HepG2 (cell line): Measurements from ENCODE around the gene VEGFB. TPM values are rescaled to one million over a fixed set of nuclear protein-coding genes. Genes with fewer than 3 reads are reported as not detected.

Experiments
- CENPT ChIP-seq: sonication (generic); formaldehyde crosslinking; IDR thresholded peaks from 2 replicates; pipeline ENCODE4 v1.8.0; 2022; ENCODE audit warnings: low read depth, mild to moderate bottlenecking, moderate library complexity, missing genetic modification reagents
- E2F5 ChIP-seq: sonication (generic); formaldehyde crosslinking; conservative IDR thresholded peaks from 2 replicates; pipeline ENCODE4 v1.4.0; 2020; ENCODE audit warnings: missing genetic modification reagents
- FOXA1 ChIP-seq, 2 experiments: fragments of 450-650 bp in 1 of 2; sonication (generic) in 1 of 2; formaldehyde crosslinking in 1 of 2; IDR thresholded peaks; 2 replicates each; pipeline versions ENCODE4 v1.4.0 to v1.6.1; 2016 to 2020; ENCODE audit warnings: missing genetic modification reagents in 1 of 2
- GTF2F1 ChIP-seq: fragments of 150-350 bp; IDR thresholded peaks from 2 replicates; pipeline ENCODE4 v1.6.1; 2014; ENCODE audit warnings: low read length
- HOXD1 ChIP-seq: sonication (generic); formaldehyde crosslinking; IDR thresholded peaks from 2 replicates; pipeline ENCODE4 v1.5.0; 2020; ENCODE audit warnings: missing genetic modification reagents
- JUN ChIP-seq: sonication (generic); formaldehyde crosslinking; IDR thresholded peaks from 2 replicates; pipeline ENCODE4 v1.4.0; 2020; ENCODE audit warnings: mild to moderate bottlenecking, missing genetic modification reagents
- KDM3A ChIP-seq: IDR thresholded peaks from 2 replicates; pipeline ENCODE4 v1.6.1; 2018; ENCODE audit warnings: low read depth, missing compliant biosample characterization
- KDM4B ChIP-seq: sonication (generic); formaldehyde crosslinking; IDR thresholded peaks from 2 replicates; pipeline ENCODE4 v1.4.0; 2020; ENCODE audit warnings: missing genetic modification reagents
- KLF6 ChIP-seq: IDR thresholded peaks from 2 replicates; pipeline ENCODE4 v1.8.0; 2016; ENCODE audit warnings: missing biosample characterization, missing genetic modification reagents
- MBD4 ChIP-seq: IDR thresholded peaks from 2 replicates; pipeline ENCODE4 v1.6.1; 2012; ENCODE audit warnings: low read length, inconsistent platforms, borderline replicate concordance
- MTF1 ChIP-seq: sonication (generic); formaldehyde crosslinking; IDR thresholded peaks from 2 replicates; pipeline ENCODE4 v1.5.0; 2020; ENCODE audit warnings: missing genetic modification reagents
- MYC ChIP-seq: sonication (generic); formaldehyde crosslinking; IDR thresholded peaks from 2 replicates; pipeline ENCODE4 v1.9.0; 2021; ENCODE audit warnings: missing genetic modification reagents, borderline replicate concordance
- NFIC ChIP-seq: IDR thresholded peaks from 2 replicates; pipeline ENCODE4 v1.6.1; 2012; ENCODE audit warnings: mild to moderate bottlenecking, low read length, inconsistent platforms
- PTBP1 ChIP-seq: fragments of 200-400 bp; formaldehyde crosslinking; IDR thresholded peaks from 2 replicates; pipeline ENCODE4 v1.6.1; 2018; ENCODE audit warnings: low read length, low read depth; ENCODE audit not compliant: poor library complexity, severe bottlenecking
- RNF2 ChIP-seq: fragments of 450-650 bp; conservative IDR thresholded peaks from 2 replicates; pipeline ENCODE4 v1.6.1; 2016; ENCODE audit warnings: low read depth
- SOX5 ChIP-seq: IDR thresholded peaks from 2 replicates; pipeline ENCODE4 v1.6.1; 2016; ENCODE audit warnings: borderline replicate concordance
- SP5 ChIP-seq: IDR thresholded peaks from 2 replicates; pipeline ENCODE4 v1.6.1; 2016; ENCODE audit warnings: low read depth, borderline replicate concordance
- THAP9 ChIP-seq: sonication (generic); formaldehyde crosslinking; IDR thresholded peaks from 2 replicates; pipeline ENCODE4; 2020; ENCODE audit warnings: missing genetic modification reagents, mild to moderate bottlenecking, borderline replicate concordance
- ZBTB26 ChIP-seq: IDR thresholded peaks from 2 replicates; pipeline ENCODE4 v1.6.1; 2016; ENCODE audit warnings: missing compliant biosample characterization, missing genetic modification reagents, borderline replicate concordance
- ZBTB44 ChIP-seq: sonication (generic); formaldehyde crosslinking; IDR thresholded peaks from 2 replicates; pipeline ENCODE4 v1.4.0; 2020; ENCODE audit warnings: missing genetic modification reagents
- ZMYM4 ChIP-seq: sonication (generic); formaldehyde crosslinking; IDR thresholded peaks from 2 replicates; pipeline ENCODE4 v1.8.1; 2023; ENCODE audit warnings: mild to moderate bottlenecking, missing genetic modification reagents
- ZNF274 ChIP-seq: sonication (generic); formaldehyde crosslinking; IDR thresholded peaks from 2 replicates; pipeline ENCODE4 v1.5.1; 2020; ENCODE audit warnings: mild to moderate bottlenecking, missing genetic modification reagents
- ZNF30 ChIP-seq: sonication (generic); formaldehyde crosslinking; IDR thresholded peaks from 2 replicates; pipeline ENCODE4 v1.5.0; 2020; ENCODE audit warnings: mild to moderate bottlenecking, missing genetic modification reagents
- ZNF44 ChIP-seq: sonication (generic); formaldehyde crosslinking; IDR thresholded peaks from 2 replicates; pipeline ENCODE4 v1.5.1; 2020; ENCODE audit warnings: mild to moderate bottlenecking, missing genetic modification reagents
- ZNF510 ChIP-seq: sonication (generic); formaldehyde crosslinking; IDR thresholded peaks from 2 replicates; pipeline ENCODE4 v1.4.0; 2020; ENCODE audit warnings: low read depth, mild to moderate bottlenecking, missing genetic modification reagents
- ZNF746 ChIP-seq: sonication (generic); formaldehyde crosslinking; IDR thresholded peaks from 2 replicates; pipeline ENCODE4 v1.8.0; 2022; ENCODE audit warnings: mild to moderate bottlenecking, missing genetic modification reagents
- ZNF775 ChIP-seq: sonication (generic); formaldehyde crosslinking; IDR thresholded peaks from 2 replicates; pipeline ENCODE4 v1.4.0; 2020; ENCODE audit warnings: missing genetic modification reagents, mild to moderate bottlenecking, moderate library complexity, borderline replicate concordance
- polyA plus RNA-seq, 8 experiments: library from polyadenylated mRNA; depleted of rRNA in 3 of 8; stranded (reverse) in 7 of 8; unstranded in 1 of 8; fragments of >200 nt; fragmentation: Illumina TruSeq in 4 of 8; extraction: Trizol in 4 of 8; gene quantifications; 2 replicates each; pipeline versions ENCODE4 v1.2.1 to v1.2.3, GENCODE V29; 2011 to 2016; ENCODE audit warnings: low read depth in 4 of 8, missing spikeins in 1 of 8, mixed read lengths in 1 of 8; ENCODE audit not compliant: insufficient read depth in 1 of 8
- total RNA-seq, 5 experiments: library from RNA; depleted of rRNA; stranded (reverse); fragments of >200 nt; fragmentation: Illumina TruSeq; extraction: Trizol; gene quantifications; 2 replicates each; pipeline ENCODE4 v1.2.3, GENCODE V29; 2016; ENCODE audit warnings: low read depth in 1 of 5

The VEGFB gene
- total and polyA plus RNA-seq, 2 of the 13 experiments (the other 11 are each of a cell fraction or from before 2014, with no cell fraction given): 9.0 to 11.3 TPM

GRCh38 chr11:64237484-64237951 is 3.1 kb downstream of the VEGFB start (continued):
- TF ChIP-seq ZNF775: no peak
- TF ChIP-seq E2F5 (CRISPR knock-in tag): no peak
- TF ChIP-seq MBD4: no peak
- peak; percentile 94 for TF ChIP-seq ZNF746 (CRISPR knock-in tag)
- TF ChIP-seq ZNF30 (CRISPR knock-in tag): no peak
- no peak for TF ChIP-seq ZNF44 (CRISPR knock-in tag)
- TF ChIP-seq KDM3A: peak; percentile 40; the same call in 1 of the 2 replicates
- TF ChIP-seq ZNF510 (CRISPR knock-in tag): no peak
- no peak for TF ChIP-seq THAP9 (CRISPR knock-in tag)
- TF ChIP-seq ZBTB44 (CRISPR knock-in tag): no peak
- TF ChIP-seq ZMYM4: no peak
- TF ChIP-seq RNF2: no peak
- peak; percentile 51; the same call in 1 of the 2 replicates for TF ChIP-seq FOXA1 (IDR thresholded peaks at IDR 0.05)
- TF ChIP-seq FOXA1 (CRISPR knock-in tag; IDR thresholded peaks at IDR 0.05): peak; percentile 71
- no peak for TF ChIP-seq HOXD1
- peak; percentile 67; the same call in 1 of the 2 replicates for TF ChIP-seq SOX5 (CRISPR knock-in tag)
- 0 out of 2 replicates have a peak, but pooled peaks have one; percentile 38 for TF ChIP-seq ZBTB26 (CRISPR knock-in tag)
- TF ChIP-seq SP5 (CRISPR knock-in tag): peak; percentile 95
- TF ChIP-seq NFIC: no peak; the same call in 1 of the 2 replicates
- peak; percentile 37; the same call in 1 of the 2 replicates for TF ChIP-seq MYC
- no peak for TF ChIP-seq JUN
- TF ChIP-seq KDM4B: no peak
- no peak for TF ChIP-seq CENPT
- 0 out of 2 replicates have a peak, but pooled peaks have one; percentile 26 for TF ChIP-seq ZNF274 (CRISPR knock-in tag)
- TF ChIP-seq KLF6: peak; percentile 56; the same call in 1 of the 2 replicates
- TF ChIP-seq GTF2F1: no peak
- TF ChIP-seq PTBP1: no peak
- TF ChIP-seq MTF1 (CRISPR knock-in tag): no peak
